Caco-2 (cell line): Measurements from ENCODE around the gene KY. TPM values are rescaled to one million over a fixed set of nuclear protein-coding genes. Genes with fewer than 3 reads are reported as not detected.

Experiments used
- BruUV-seq: library from RNA; stranded (reverse); fragments of 400-500 nt; replicated peaks from 2 replicates; lab custom pipeline; 2021; lab: Mats Ljungman, UMichigan
- CTCF ChIA-PET: fragments of 300-600 bp; sonication (Branson Sonifier 250); formaldehyde crosslinking; loops from one replicate; lab custom pipeline; 2022; ENCODE audit warnings: antibody characterized with exemption; lab: Charles Lee
- POLR2A ChIA-PET: fragments of 300-600 bp; sonication (Branson Sonifier 250); formaldehyde crosslinking; loops from one replicate; lab custom pipeline; 2022; ENCODE audit warnings: antibody characterized with exemption; lab: Charles Lee
- DNase-seq, 2 experiments: peaks; one replicate each; pipeline versions ENCODE4 v3.0.0 to v3.0.0-alpha.2; 2020 to 2022
- H3K27me3 ChIP-seq: replicated peaks from 2 replicates; pipeline ENCODE4 v1.6.0; 2011; ENCODE audit warnings: low read length; ENCODE audit not compliant: control insufficient read depth, insufficient read depth
- H3K36me3 ChIP-seq: 2 replicates; pipeline ENCODE4 v1.5.1; 2011; ENCODE audit warnings: low read length; ENCODE audit not compliant: control insufficient read depth, insufficient read depth
- H3K4me1 ChIP-seq: fragments of 250-450 bp; sonication (Bioruptor Pico); 2 replicates; pipeline ENCODE4 v1.5.1; 2020; ENCODE audit warnings: mild to moderate bottlenecking
- H3K4me3 ChIP-seq: 2 replicates; pipeline ENCODE4 v1.5.1; 2011; ENCODE audit warnings: low read depth, mild to moderate bottlenecking, control low read depth, low read length
- H3K9me3 ChIP-seq: fragments of 250-450 bp; sonication (Bioruptor Pico); 2 replicates; pipeline ENCODE4 v1.5.1; 2020; ENCODE audit warnings: mild to moderate bottlenecking, moderate library complexity
- H3K27ac Mint-ChIP-seq: one replicate; pipeline ENCODE4 v1.8.0; 2022; ENCODE audit warnings: mixed read lengths; ENCODE audit not compliant: unreplicated experiment
- H3K27me3 Mint-ChIP-seq: one replicate; pipeline ENCODE4 v1.8.0; 2022; ENCODE audit warnings: mixed read lengths; ENCODE audit not compliant: insufficient read depth, unreplicated experiment
- H3K36me3 Mint-ChIP-seq: one replicate; pipeline ENCODE4 v1.8.0; 2022; ENCODE audit warnings: mild to moderate bottlenecking, mixed read lengths; ENCODE audit not compliant: insufficient read depth, unreplicated experiment
- H3K4me1 Mint-ChIP-seq: one replicate; pipeline ENCODE4 v1.8.0; 2022; ENCODE audit warnings: low read depth, mixed read lengths; ENCODE audit not compliant: unreplicated experiment
- H3K4me3 Mint-ChIP-seq: one replicate; pipeline ENCODE4 v1.8.0; 2022; ENCODE audit warnings: mild to moderate bottlenecking, moderate library complexity, mixed read lengths; ENCODE audit not compliant: unreplicated experiment
- H3K9me3 Mint-ChIP-seq: one replicate; pipeline ENCODE4 v1.8.0; 2022; ENCODE audit warnings: mixed read lengths; ENCODE audit not compliant: unreplicated experiment
- CTCF ChIP-seq, 2 experiments: fragments of 200-600 bp in 1 of 2; IDR thresholded peaks; 1 replicate in 1 of 2; 2 replicates in 1 of 2; pipeline versions ENCODE4 v1.5.1 to v1.8.0; 2011 to 2022; ENCODE audit warnings: antibody characterized with exemption in 1 of 2, control low read depth in 1 of 2, inconsistent platforms in 1 of 2, low read depth in 1 of 2, low read length in 1 of 2, mild to moderate bottlenecking in 1 of 2, moderate library complexity in 1 of 2; ENCODE audit not compliant: insufficient read depth in 1 of 2, severe bottlenecking in 1 of 2, unreplicated experiment in 1 of 2
- intact Hi-C: fragments of 100-400 bp; cut with micrococcal nuclease; formaldehyde crosslinking; loops from one replicate; pipeline ENCODE4 v1.10.0; 2022; ENCODE audit not compliant: unreplicated experiment
- total RNA-seq: library from RNA; stranded (reverse); gene quantifications from 2 replicates; pipeline ENCODE4 v1.2.3, GENCODE V29; 2022

The KY gene
- total RNA-seq, 1 experiment from 2014 or later: not detected

GRCh38 chr3:134647902-134648760 lies 2.7 kb downstream of the KY start:
- H3K27me3 ChIP-seq: no peaks in the 10 kb centered on the region
- TF ChIP-seq CTCF (IDR thresholded peaks at IDR 0.05; ENCODE audit: insufficient read depth in 1 of 2, low read depth in 1 of 2, low read length in 1 of 2, severe bottlenecking in 1 of 2, unreplicated experiment in 1 of 2): no peak
- no peak overlapping the region for H3K4me3 Mint-ChIP-seq
- H3K4me3 ChIP-seq: no peak overlapping the region
- no peak overlapping the region for H3K27ac Mint-ChIP-seq
- no peaks in the 10 kb centered on the region for H3K4me1 Mint-ChIP-seq
- no peaks in the 10 kb centered on the region for H3K4me1 ChIP-seq
- intact Hi-C loops: no loop called here
- no peaks in the 10 kb centered on the region for H3K36me3 ChIP-seq
- no peaks in the 10 kb centered on the region for H3K9me3 ChIP-seq
- POLR2A ChIA-PET: no interaction called here
- H3K9me3 Mint-ChIP-seq: no peaks in the 10 kb centered on the region
- CTCF ChIA-PET: no interaction called here
- no TSS peak for BruUV-seq
- no peak for DNase-seq
- no peaks in the 10 kb centered on the region for H3K36me3 Mint-ChIP-seq
- peaks cover 3% of the 10 kb centered on the region for H3K27me3 Mint-ChIP-seq

GRCh38 chr3:134646086-134646485 lies 4.7 kb downstream of the KY start:
- ChIA-PET POLR2A (no interaction called here), CTCF (interaction anchor here (0.6 kb wide), 1 partner anchor 495 kb away, joined by 3 read pairs; no protein-coding TSS in a partner anchor)
- Histone ChIP-seq H3K4me3 (no peak overlapping the region), H3K36me3 (no peaks in the 10 kb centered on the region), H3K9me3 (no peaks in the 10 kb centered on the region), H3K4me1 (no peaks in the 10 kb centered on the region), H3K27me3 (no peaks in the 10 kb centered on the region)
- no TSS peak for BruUV-seq
- Mint-ChIP-seq H3K4me1 (no peaks in the 10 kb centered on the region), H3K27me3 (peaks cover 3% of the 10 kb centered on the region), H3K27ac (no peak overlapping the region), H3K4me3 (no peak overlapping the region), H3K9me3 (no peaks in the 10 kb centered on the region), H3K36me3 (no peaks in the 10 kb centered on the region)
- TF ChIP-seq CTCF (IDR thresholded peaks at IDR 0.05; ENCODE audit: insufficient read depth in 1 of 2, low read depth in 1 of 2, low read length in 1 of 2, severe bottlenecking in 1 of 2, unreplicated experiment in 1 of 2): no peak
- no peak for DNase-seq
- intact Hi-C loops: no loop called here

GRCh38 chr3:134645515-134645914 lies 5.3 kb downstream of the KY start:
- H3K4me3 ChIP-seq: no peak overlapping the region
- Mint-ChIP-seq H3K4me1 (no peaks in the 10 kb centered on the region), H3K27me3 (peaks cover 7% of the 10 kb centered on the region), H3K4me3 (no peak overlapping the region), H3K27ac (no peak overlapping the region), H3K9me3 (no peaks in the 10 kb centered on the region), H3K36me3 (no peaks in the 10 kb centered on the region)
- no peak for DNase-seq
- no peaks in the 10 kb centered on the region for H3K36me3 ChIP-seq
- BruUV-seq: no TSS peak
- CTCF ChIA-PET: interaction anchor here (0.6 kb wide), 1 partner anchor 496 kb away, joined by 3 read pairs; no protein-coding TSS in a partner anchor
- no peaks in the 10 kb centered on the region for H3K9me3 ChIP-seq
- TF ChIP-seq CTCF (IDR thresholded peaks at IDR 0.05; ENCODE audit: insufficient read depth in 1 of 2, low read depth in 1 of 2, low read length in 1 of 2, severe bottlenecking in 1 of 2, unreplicated experiment in 1 of 2): no peak
- intact Hi-C loops: no loop called here
- no peaks in the 10 kb centered on the region for H3K27me3 ChIP-seq
- POLR2A ChIA-PET: no interaction called here
- no peaks in the 10 kb centered on the region for H3K4me1 ChIP-seq
